ENCODE results near the gene HDAC10. TPM values are rescaled to one million over a fixed set of nuclear protein-coding genes. Genes with fewer than 3 reads are reported as not detected.

Gene HDAC10
- total RNA-seq, 1 donor from 2014 or later, result 13.6 TPM

GRCh38 chr22:50216055-50216683, 34.9 kb downstream of the HDAC10 start:
- peaks cover 30% of the 10 kb centered on the region for H3K4me1 ChIP-seq
- TF ChIP-seq, protein P1, sequence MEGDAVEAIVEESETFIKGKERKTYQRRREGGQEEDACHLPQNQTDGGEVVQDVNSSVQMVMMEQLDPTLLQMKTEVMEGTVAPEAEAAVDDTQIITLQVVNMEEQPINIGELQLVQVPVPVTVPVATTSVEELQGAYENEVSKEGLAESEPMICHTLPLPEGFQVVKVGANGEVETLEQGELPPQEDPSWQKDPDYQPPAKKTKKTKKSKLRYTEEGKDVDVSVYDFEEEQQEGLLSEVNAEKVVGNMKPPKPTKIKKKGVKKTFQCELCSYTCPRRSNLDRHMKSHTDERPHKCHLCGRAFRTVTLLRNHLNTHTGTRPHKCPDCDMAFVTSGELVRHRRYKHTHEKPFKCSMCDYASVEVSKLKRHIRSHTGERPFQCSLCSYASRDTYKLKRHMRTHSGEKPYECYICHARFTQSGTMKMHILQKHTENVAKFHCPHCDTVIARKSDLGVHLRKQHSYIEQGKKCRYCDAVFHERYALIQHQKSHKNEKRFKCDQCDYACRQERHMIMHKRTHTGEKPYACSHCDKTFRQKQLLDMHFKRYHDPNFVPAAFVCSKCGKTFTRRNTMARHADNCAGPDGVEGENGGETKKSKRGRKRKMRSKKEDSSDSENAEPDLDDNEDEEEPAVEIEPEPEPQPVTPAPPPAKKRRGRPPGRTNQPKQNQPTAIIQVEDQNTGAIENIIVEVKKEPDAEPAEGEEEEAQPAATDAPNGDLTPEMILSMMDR (IDR thresholded peaks at IDR 0.05; ENCODE audit: borderline replicate concordance), result no peak
- peaks cover 85% of the 10 kb centered on the region for H3K36me3 ChIP-seq
- H3K9me3 ChIP-seq (replicated peaks), result no peaks in the 10 kb centered on the region
- H3K27ac ChIP-seq (replicated peaks), result no peak overlapping the region
- no peak for DNase-seq
- intact Hi-C loops (cut with micrococcal nuclease), result no loop called here
- H3K27me3 ChIP-seq (ENCODE audit: low read depth), result no peaks in the 10 kb centered on the region
- H3K4me3 ChIP-seq, result no peak overlapping the region

DNA sequence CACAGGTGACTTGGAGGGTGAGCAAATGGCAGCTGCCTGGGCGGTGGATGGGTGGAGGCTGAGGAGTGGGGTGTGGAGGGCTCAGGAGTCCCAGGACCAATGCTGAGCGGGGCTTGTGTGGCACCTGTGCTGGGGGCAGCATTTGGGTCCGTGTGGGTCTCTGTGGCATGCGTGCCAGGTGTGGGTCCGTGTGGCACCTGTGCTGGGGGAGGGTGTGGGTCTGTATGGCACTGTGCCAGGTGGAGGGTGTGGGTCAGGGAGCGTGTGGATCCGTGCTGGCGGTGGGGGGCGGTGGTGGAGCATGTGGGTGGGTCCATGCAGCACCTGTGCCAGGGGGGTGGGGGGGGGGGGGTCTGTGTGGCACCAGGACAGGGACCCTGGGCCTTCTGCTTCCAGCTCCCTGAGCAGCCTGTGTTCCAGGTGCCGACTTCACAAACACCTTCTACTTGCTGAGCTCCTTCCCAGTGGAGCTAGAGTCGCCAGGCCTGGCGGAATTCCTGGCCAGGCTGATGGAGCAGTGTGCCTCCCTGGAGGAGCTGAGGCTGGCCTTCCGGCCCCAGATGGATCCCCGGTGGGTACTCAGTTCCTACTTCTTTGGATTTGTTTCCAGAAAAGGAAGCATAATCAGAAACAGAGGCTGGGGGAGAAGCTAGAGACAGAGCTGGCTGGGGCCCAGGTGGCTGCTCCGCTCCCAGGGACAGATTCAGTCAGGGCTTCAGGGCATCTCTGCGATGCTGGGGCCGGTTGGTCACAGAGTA, 35.6 kb downstream of the HDAC10 start:
- H3K27me3 ChIP-seq (ENCODE audit: low read depth), result no peaks in the 10 kb centered on the region
- TF ChIP-seq, protein P1 (IDR thresholded peaks at IDR 0.05; ENCODE audit: borderline replicate concordance), result no peak
- peaks cover 85% of the 10 kb centered on the region for H3K36me3 ChIP-seq
- H3K27ac ChIP-seq (replicated peaks), result no peak overlapping the region
- no peaks in the 10 kb centered on the region for H3K9me3 ChIP-seq (replicated peaks)
- no peak overlapping the region for H3K4me3 ChIP-seq
- peaks cover 30% of the 10 kb centered on the region for H3K4me1 ChIP-seq
- intact Hi-C loops (cut with micrococcal nuclease), result no loop called here
- no peak for DNase-seq

DNA sequence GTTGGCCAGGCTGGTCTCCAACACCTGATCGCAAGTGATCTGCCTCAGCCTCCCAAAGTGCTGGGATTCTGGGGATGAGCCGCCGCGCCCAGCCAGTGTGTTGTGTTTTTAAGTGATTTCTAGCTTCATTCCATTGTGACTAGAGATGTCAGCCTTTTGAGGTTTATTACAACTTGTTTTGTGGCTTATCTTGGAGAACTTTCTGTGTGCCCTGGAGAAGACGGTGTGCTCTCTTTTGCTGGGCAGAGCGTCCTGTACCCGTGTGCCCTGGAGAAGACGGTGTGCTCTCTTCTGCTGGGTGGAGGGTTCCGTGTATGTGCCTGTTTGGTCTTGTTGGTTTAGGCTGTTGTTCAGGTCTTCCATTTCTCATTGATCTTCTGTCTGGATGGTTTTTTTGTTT, 37.8 kb downstream of the HDAC10 start:
- peaks cover 20% of the 10 kb centered on the region for H3K4me1 ChIP-seq
- peaks cover 88% of the 10 kb centered on the region for H3K36me3 ChIP-seq
- TF ChIP-seq, protein P1 (IDR thresholded peaks at IDR 0.05; ENCODE audit: borderline replicate concordance), result no peak
- intact Hi-C loops (cut with micrococcal nuclease), result no loop called here
- H3K9me3 ChIP-seq (replicated peaks), result no peaks in the 10 kb centered on the region
- no peaks in the 10 kb centered on the region for H3K27me3 ChIP-seq (ENCODE audit: low read depth)
- H3K4me3 ChIP-seq, result no peak overlapping the region
- no peak for DNase-seq
- H3K27ac ChIP-seq (replicated peaks), result no peak overlapping the region

GRCh38 chr22:50211147-50211546, 39.9 kb downstream of the HDAC10 start:
- no peak for DNase-seq
- TF ChIP-seq, protein P1 (IDR thresholded peaks at IDR 0.05; ENCODE audit: borderline replicate concordance), result no peak
- H3K4me3 ChIP-seq, result no peak overlapping the region
- no peak overlapping the region for H3K27ac ChIP-seq (replicated peaks)
- H3K9me3 ChIP-seq (replicated peaks), result no peaks in the 10 kb centered on the region
- intact Hi-C loops (cut with micrococcal nuclease), result no loop called here
- peaks cover 86% of the 10 kb centered on the region for H3K36me3 ChIP-seq
- H3K4me1 ChIP-seq, result peaks cover 33% of the 10 kb centered on the region
- H3K27me3 ChIP-seq (ENCODE audit: low read depth), result no peaks in the 10 kb centered on the region

DNA sequence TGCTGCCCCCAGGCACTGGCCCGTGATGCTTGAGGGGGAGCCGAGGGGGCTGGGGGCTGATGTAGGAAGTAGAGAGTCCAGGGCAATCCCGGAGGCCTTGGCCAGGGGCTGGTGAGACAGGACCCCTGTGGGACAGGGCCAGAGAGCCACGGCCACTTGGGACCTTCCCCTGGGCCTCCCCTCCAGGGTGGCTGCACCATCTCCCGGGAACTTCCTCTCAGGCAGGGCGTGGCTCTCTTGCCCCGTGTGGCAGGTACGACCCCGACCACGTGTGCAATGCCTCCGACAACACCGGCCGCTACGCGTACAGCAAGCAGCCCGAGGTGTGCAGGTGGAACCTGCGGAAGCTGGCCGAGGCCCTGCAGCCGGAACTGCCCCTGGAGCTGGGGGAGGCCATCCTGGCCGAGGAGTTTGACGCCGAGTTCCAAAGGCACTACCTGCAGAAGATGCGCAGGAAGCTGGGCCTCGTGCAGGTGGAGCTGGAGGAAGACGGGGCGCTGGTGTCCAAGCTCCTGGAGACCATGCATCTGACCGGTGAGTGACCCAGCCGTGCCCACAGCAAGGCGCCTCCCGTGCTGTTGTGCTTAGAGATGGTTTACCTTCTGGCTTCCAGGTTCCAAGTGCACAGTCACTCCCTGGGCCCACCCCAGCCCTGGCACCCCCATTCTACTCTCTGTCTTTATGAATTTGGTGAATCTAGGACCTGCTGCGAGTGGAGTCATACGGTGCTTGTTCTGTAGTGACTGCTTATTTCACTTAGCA, 40.5 kb downstream of the HDAC10 start:
- Histone ChIP-seq H3K4me1 (peaks cover 39% of the 10 kb centered on the region), H3K36me3 (peaks cover 85% of the 10 kb centered on the region), H3K27me3 (ENCODE audit: low read depth) (no peaks in the 10 kb centered on the region), H3K9me3 (replicated peaks) (no peaks in the 10 kb centered on the region), H3K27ac (replicated peaks) (no peak overlapping the region), H3K4me3 (no peak overlapping the region)
- intact Hi-C loops (cut with micrococcal nuclease), result no loop called here
- TF ChIP-seq, protein P1 (IDR thresholded peaks at IDR 0.05; ENCODE audit: borderline replicate concordance), result no peak
- DNase-seq, result no peak
